GM23338 (cell line): ENCODE measurements around the gene ADGRD1. TPM values are rescaled to one million over a fixed set of nuclear protein-coding genes. Genes with fewer than 3 reads are reported as not detected.
A peak's percentile ranks its signal among the peaks of the same experiment; 100 is the strongest.

Source experiments
- ATAC-seq: fragments of 200-7000 bp; cut with Tn5 transposase; 3 replicates; pipeline ENCODE4 v1.9.1; 2020
- DNase-seq: peaks from one replicate; pipeline ENCODE4 v3.0.0-alpha.2; 2015; ENCODE audit warnings: low spot score
- H2AFZ ChIP-seq: fragments of 200-600 bp; sonication (generic); 2 replicates; pipeline ENCODE4 v1.8.0; 2016; ENCODE audit warnings: antibody characterized with exemption, mild to moderate bottlenecking, moderate library complexity
- H3F3A ChIP-seq: fragments of 200-600 bp; sonication (generic); replicated peaks from 2 replicates; pipeline ENCODE4 v1.8.0; 2017; ENCODE audit warnings: antibody characterized with exemption, mixed run types, low read depth
- H3K27ac ChIP-seq: fragments of 200-600 bp; sonication (generic); 2 replicates; pipeline ENCODE4 v1.6.1; 2016; ENCODE audit warnings: low read depth
- H3K27me3 ChIP-seq: fragments of 200-600 bp; sonication (generic); 2 replicates; pipeline ENCODE4 v1.8.0; 2016; ENCODE audit warnings: mild to moderate bottlenecking, mixed run types, moderate library complexity; ENCODE audit not compliant: insufficient read depth
- H3K36me3 ChIP-seq: fragments of 200-600 bp; sonication (generic); 2 replicates; pipeline ENCODE4 v1.8.0; 2016; ENCODE audit warnings: mild to moderate bottlenecking; ENCODE audit not compliant: insufficient read depth
- H3K4me1 ChIP-seq: fragments of 200-600 bp; sonication (generic); 2 replicates; pipeline ENCODE4 v1.8.0; 2016; ENCODE audit warnings: mild to moderate bottlenecking, moderate library complexity; ENCODE audit not compliant: insufficient read depth
- H3K4me2 ChIP-seq: fragments of 200-600 bp; sonication (generic); 2 replicates; pipeline ENCODE4 v1.7.1; 2017; ENCODE audit warnings: mixed run types
- H3K4me3 ChIP-seq: fragments of 200-600 bp; sonication (generic); 2 replicates; pipeline ENCODE4 v1.6.1; 2016; ENCODE audit warnings: mixed run types
- H3K79me2 ChIP-seq: fragments of 200-600 bp; sonication (generic); replicated peaks from 2 replicates; pipeline ENCODE4 v1.8.0; 2017; ENCODE audit warnings: mild to moderate bottlenecking; ENCODE audit not compliant: insufficient read depth
- H3K9me2 ChIP-seq: fragments of 200-600 bp; sonication (generic); 2 replicates; pipeline ENCODE4 v1.8.0; 2017; ENCODE audit not compliant: insufficient read depth
- H4K20me1 ChIP-seq: fragments of 200-600 bp; sonication (generic); replicated peaks from 2 replicates; pipeline ENCODE4 v1.8.0; 2017; ENCODE audit warnings: mild to moderate bottlenecking; ENCODE audit not compliant: insufficient read depth
- H3K27ac Mint-ChIP-seq: 2 replicates; pipeline ENCODE4 v1.8.0; 2020; ENCODE audit warnings: inconsistent platforms, mild to moderate bottlenecking, moderate library complexity, mixed read lengths
- H3K27me3 Mint-ChIP-seq: 3 replicates; pipeline ENCODE4 v1.8.0; 2022; ENCODE audit warnings: low read depth, mild to moderate bottlenecking, moderate library complexity, mixed read lengths, inconsistent platforms; ENCODE audit not compliant: insufficient read depth, poor library complexity
- H3K36me3 Mint-ChIP-seq: 3 replicates; pipeline ENCODE4 v1.8.0; 2021; ENCODE audit warnings: low read depth, mild to moderate bottlenecking, inconsistent platforms, moderate library complexity, mixed read lengths
- H3K4me1 Mint-ChIP-seq: 3 replicates; pipeline ENCODE4 v1.8.0; 2020; ENCODE audit warnings: mild to moderate bottlenecking, inconsistent platforms, mixed read lengths
- H3K4me3 Mint-ChIP-seq: 3 replicates; pipeline ENCODE4 v1.8.0; 2021; ENCODE audit warnings: moderate library complexity, mild to moderate bottlenecking, inconsistent platforms, mixed read lengths
- H3K9me3 Mint-ChIP-seq: 3 replicates; pipeline ENCODE4 v1.8.0; 2020; ENCODE audit warnings: moderate library complexity, mild to moderate bottlenecking, inconsistent platforms, mixed read lengths
- CREB1 ChIP-seq: fragments of 250-450 bp; sonication (Bioruptor Pico); IDR thresholded peaks from 2 replicates; pipeline ENCODE4 v1.5.0; 2020; ENCODE audit warnings: low read depth, mild to moderate bottlenecking, moderate library complexity
- CTCF ChIP-seq, 2 experiments: fragments of 200-600 bp in 1 of 2; sonication (generic) in 1 of 2; conservative IDR thresholded peaks; 2 replicates each; pipeline versions ENCODE4 v1.5.1 to v1.6.1; 2016 to 2017; ENCODE audit warnings: antibody characterized with exemption in 2 of 2, low read depth in 2 of 2, mild to moderate bottlenecking in 2 of 2, moderate library complexity in 1 of 2
- EZH2phosphoT487 ChIP-seq: fragments of 200-600 bp; sonication (generic); IDR thresholded peaks from one replicate; pipeline ENCODE4 v1.8.1; 2018; ENCODE audit warnings: antibody characterized with exemption; ENCODE audit not compliant: unreplicated experiment
- JUNB ChIP-seq: IDR thresholded peaks from one replicate; pipeline ENCODE4 v1.6.1; 2016; ENCODE audit warnings: antibody characterized with exemption; ENCODE audit not compliant: unreplicated experiment
- ZNF114 ChIP-seq: fragments of 250-450 bp; sonication (Bioruptor Pico); IDR thresholded peaks from 2 replicates; pipeline ENCODE4 v1.5.0; 2020; ENCODE audit warnings: mild to moderate bottlenecking, moderate library complexity
- ZNF331 ChIP-seq: fragments of 250-450 bp; sonication (Bioruptor Pico); IDR thresholded peaks from 2 replicates; pipeline ENCODE4 v1.5.0; 2020; ENCODE audit warnings: low read depth, mild to moderate bottlenecking, moderate library complexity
- ZNF462 ChIP-seq: fragments of 250-450 bp; sonication (Bioruptor Pico); IDR thresholded peaks from 2 replicates; pipeline ENCODE4 v1.5.0; 2020; ENCODE audit warnings: mild to moderate bottlenecking, moderate library complexity
- polyA plus RNA-seq: library from polyadenylated mRNA; unstranded; fragments of >200 nt; fragmentation: Nextera tagmentation; extraction: Ambion mirVana; gene quantifications from 2 replicates; pipeline ENCODE4 v1.2.1, GENCODE V29; 2016
- total RNA-seq: library from RNA; depleted of rRNA; stranded (reverse); fragments of >200 nt; shearing (Covaris generic); gene quantifications from 2 replicates; pipeline ENCODE4 v1.2.3, GENCODE V29; 2014

Gene ADGRD1
- total and polyA plus RNA-seq, 2 experiments from 2014 or later, result 1.4 TPM; not detected in 1

GRCh38 chr12:131093971-131094830 lies 140.5 kb downstream of the ADGRD1 start:
- ATAC-seq (no peak), DNase-seq (no peak)
- H3K9me2 ChIP-seq, result no peaks in the 10 kb centered on the region; the same call in 1 of the 2 replicates
- no peak overlapping the region for H3K4me2 ChIP-seq
- no peak overlapping the region for H3K27ac ChIP-seq
- no peak overlapping the region for H2AFZ ChIP-seq
- Mint-ChIP-seq H3K36me3 (no peaks in the 10 kb centered on the region), H3K9me3 (no peaks in the 10 kb centered on the region), H3K4me1 (no peaks in the 10 kb centered on the region), H3K4me3 (no peak overlapping the region), H3K27me3 (peaks cover 6% of the 10 kb centered on the region), H3K27ac (no peak overlapping the region)
- no peaks in the 10 kb centered on the region for H3K4me1 ChIP-seq
- TF ChIP-seq CTCF (conservative IDR thresholded peaks at IDR 0.05; ENCODE audit: low read depth in 2 of 2) (0 out of 4 replicates have a peak, but pooled peaks of 1 of the 2 experiments have one; percentile 1), ZNF114 (no peak)
- no peaks in the 10 kb centered on the region for H3K79me2 ChIP-seq
- H4K20me1 ChIP-seq, result no peaks in the 10 kb centered on the region
- H3K4me3 ChIP-seq, result no peak overlapping the region
- H3F3A ChIP-seq, result no peaks in the 10 kb centered on the region
- no peaks in the 10 kb centered on the region for H3K36me3 ChIP-seq
- no peaks in the 10 kb centered on the region for H3K27me3 ChIP-seq

GRCh38 chr12:131094831-131095805 lies 141.4 kb downstream of the ADGRD1 start:
- no peaks in the 10 kb centered on the region for H3K4me1 Mint-ChIP-seq
- H3K27ac Mint-ChIP-seq, result no peak overlapping the region
- H3K9me2 ChIP-seq, result peaks cover 4% of the 10 kb centered on the region
- ATAC-seq (no peak), DNase-seq (no peak)
- H3K4me1 ChIP-seq, result no peaks in the 10 kb centered on the region
- no peak overlapping the region for H3K27ac ChIP-seq
- no peaks in the 10 kb centered on the region for H3K36me3 ChIP-seq
- no peak overlapping the region for H2AFZ ChIP-seq
- H3K4me2 ChIP-seq, result no peak overlapping the region
- H3K4me3 Mint-ChIP-seq, result no peak overlapping the region
- peaks cover 6% of the 10 kb centered on the region for H3K27me3 Mint-ChIP-seq
- H3K4me3 ChIP-seq, result no peak overlapping the region
- H4K20me1 ChIP-seq, result no peaks in the 10 kb centered on the region
- H3K36me3 Mint-ChIP-seq, result no peaks in the 10 kb centered on the region
- H3K27me3 ChIP-seq, result no peaks in the 10 kb centered on the region
- no peaks in the 10 kb centered on the region for H3F3A ChIP-seq
- no peaks in the 10 kb centered on the region for H3K79me2 ChIP-seq
- no peaks in the 10 kb centered on the region for H3K9me3 Mint-ChIP-seq
- TF ChIP-seq CREB1 (no peak), ZNF114 (no peak), CTCF (conservative IDR thresholded peaks at IDR 0.05; ENCODE audit: low read depth in 2 of 2) (no peak), JUNB (no peak), ZNF331 (CRISPR knock-in tag) (no peak), ZNF462 (no peak), EZH2phosphoT487 (no peak)
